Effector CD8-positive, alpha-beta T cell (primary cell): ENCODE data around the gene STIMATE.

Source experiments
- DNase-seq: peaks from one replicate; lab custom pipeline; 2025; lab: John Stamatoyannopoulos, UW

The STIMATE gene

DNA sequence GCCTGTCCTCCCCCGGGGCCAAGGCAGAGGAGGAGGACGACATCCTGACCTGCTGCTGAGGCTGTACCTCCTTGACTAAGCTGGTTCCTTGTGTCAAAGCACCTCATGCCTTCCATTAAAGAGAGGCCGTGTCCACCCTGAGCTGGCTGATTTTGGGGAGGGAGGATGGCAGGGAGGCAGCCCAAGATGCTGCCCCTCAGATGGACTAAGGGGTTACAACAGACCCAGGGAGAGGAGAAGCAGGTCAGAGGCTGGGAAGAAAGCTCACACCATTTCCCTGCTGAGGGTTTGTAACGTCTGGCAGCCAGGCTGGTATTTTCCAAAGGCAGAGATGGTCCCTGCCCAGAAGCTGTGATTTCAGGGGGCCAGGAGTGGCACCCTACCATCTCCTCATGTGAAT, 105.4 kb downstream of the STIMATE start:
- no peak for DNase-seq

DNA sequence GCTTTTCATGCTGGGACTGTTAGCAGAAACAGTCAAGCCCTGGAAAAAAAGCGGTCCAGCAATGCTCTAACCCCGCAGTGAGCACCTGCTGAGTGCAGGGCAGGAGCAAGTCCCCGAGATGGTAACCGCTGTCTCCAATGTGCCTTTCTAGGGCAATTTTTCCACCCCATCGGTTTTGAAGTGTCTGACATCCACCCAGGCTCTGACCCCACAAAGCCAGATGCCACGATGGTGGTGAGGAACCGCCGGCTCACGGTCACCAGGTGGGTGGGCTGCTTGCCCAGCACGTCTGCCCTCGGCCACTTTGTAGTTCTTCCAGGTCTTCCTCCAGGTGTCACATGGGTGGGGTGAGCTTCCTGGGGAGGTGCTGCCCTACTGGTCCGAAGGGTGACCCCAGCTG, 106.0 kb downstream of the STIMATE start:
- DNase-seq = no peak

DNA sequence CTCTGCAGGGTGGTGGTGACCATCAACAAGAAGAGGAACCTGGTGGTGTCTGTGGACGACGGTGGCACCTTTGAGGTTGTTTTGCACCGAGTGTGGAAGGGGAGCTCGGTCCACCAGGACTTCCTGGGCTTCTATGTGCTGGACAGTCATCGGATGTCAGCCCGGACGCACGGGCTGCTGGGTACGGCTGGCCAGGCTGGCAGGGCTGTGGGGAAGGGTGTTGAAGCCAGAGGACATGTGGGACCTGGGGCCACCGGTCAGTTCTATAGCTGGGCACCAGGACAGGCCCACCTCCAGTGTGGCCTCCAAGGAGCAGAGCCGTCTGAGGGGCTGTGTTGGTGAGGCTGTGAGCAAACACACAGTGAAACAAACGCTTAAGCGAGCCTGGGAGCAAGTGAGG, 106.6 kb downstream of the STIMATE start:
- no peak for DNase-seq

DNA sequence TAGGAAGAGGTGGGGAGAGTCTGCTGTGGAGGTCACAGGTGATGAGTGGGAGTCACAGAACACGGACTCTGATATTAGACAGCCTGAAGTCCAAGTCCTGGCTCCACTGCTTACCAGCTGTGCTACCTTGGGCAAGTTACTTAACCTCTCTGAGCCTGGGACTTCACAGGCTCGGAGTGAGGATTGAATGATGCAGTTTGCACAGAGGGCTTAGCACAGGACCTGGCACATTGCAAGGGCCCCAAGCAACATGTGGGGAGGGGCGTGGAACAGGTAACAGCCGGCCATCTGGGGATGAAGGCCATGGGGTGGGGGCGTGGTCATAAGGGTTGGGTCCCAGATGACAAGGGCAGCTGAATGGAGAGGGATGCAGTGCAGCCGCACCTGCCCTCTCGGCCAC, 107.0 kb downstream of the STIMATE start:
- no peak for DNase-seq

DNA sequence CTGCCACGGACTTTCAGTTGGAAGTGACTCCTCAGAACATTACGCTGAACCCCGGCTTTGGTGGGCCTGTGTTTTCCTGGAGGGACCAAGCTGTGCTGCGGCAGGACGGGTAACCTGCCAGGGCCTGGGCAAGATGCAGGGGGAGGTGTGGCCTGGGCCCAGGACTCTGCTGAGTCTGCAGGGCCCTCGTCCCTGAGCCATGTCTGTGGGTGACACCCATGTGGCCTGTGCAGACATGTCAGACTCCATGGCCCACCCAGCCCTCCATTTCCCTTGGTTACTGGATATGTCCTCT, 107.7 kb downstream of the STIMATE start:
- no peak for DNase-seq

DNA sequence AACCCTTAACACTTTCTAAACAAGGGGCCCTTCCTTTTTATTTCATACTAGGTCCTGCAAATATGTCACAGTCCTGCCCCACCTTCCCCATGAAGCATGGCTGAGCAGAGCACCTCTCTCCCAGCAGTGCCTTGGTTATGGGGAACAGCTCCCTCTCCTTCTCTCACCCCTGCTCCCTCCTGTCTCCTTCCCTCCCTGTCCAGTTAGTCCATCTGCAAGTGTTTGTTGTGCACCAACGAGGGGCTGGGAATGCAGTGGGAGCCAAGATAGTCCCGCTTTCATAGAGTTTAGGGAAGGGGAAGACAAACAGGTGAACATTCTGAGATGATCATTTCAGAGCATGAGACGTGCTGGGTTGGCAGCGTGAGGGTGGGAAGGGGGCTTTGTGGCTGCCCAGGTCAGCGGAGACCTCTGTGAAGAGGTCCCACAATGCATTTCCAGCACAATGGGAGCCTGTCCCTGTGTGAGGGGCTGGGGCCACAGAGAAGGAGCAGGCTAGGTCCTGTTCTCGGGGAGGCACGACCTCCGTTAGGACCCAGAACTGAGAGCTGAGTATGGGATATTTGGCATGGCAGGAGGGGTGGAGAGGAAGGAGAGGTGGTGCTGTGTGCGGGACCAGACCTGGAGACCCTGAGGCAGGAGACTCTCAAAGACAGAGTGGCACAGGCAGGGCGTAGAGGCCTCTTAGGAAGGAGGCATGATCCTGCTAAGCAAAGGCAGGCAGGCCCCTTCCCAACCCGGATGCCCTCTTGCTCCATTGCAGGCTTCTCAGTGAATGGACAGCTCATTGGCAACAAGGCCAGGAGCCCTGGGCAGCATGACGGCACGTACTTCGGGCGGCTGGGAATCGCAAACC, 108.2 kb downstream of the STIMATE start:
- no peak for DNase-seq

DNA sequence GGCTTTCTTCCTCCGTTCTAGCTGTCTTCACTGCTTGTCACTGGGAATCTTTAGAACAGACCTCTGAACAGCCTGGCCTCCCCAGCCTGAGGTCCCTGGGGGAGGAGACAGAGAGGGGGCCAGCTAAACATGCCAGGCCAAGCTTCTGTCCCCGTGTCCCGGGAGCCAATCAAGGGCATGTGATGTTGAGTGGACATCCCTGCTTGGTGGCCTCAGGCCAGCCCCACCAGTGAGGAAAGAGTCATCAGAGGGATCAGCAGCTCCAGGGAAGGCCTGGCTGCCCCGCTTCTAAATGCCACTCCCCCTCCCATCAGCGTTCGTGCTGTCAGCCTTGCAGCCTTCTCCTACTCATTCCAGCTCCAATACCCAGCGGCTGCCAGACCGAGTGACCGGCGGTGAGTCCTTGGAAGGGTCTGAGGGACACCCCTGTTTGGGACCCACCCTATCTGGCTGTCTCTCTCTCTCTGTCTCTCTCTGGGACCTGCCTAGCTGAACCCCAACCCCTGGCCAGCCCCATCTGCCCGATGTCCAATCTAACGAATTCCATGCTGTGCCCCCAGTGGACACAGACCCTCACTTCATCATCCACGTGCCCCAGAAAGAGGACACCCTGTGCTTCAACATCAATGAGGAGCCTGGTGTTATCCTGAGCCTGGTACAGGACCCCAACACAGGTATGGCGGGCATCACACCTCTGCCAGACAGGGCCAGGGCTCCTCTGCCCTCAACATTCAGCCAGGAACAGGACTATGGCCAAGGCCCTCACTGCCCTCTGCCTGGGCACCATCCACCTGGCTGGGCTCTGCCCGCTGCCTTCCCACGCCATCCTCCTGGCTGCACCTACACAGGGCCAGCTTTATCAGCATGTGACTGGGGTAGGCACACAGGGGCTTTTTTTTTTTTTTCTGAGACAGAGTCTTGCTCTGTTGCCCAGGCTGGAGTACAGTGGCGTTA, 109.4 kb downstream of the STIMATE start:
- DNase-seq = no peak

DNA sequence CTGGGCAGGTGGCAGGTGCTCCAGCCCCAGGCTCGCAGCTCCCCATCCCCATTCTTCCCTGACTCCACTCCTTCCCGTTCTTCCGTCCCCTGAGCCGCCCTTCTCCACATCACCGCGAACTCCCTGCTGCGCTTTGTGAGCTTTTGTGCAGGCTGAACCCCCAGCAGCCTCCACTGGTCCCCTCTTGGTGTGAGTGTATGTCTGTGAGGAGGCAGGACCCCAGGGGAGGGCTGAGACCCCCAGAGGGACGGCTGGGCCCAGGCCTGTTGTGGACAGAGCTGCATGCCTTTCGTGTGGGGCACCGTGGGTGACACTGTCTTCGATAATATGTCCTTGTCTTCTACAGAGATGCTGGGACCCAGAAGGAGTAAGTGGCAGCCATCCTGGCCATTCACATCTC, 110.1 kb downstream of the STIMATE start:
- no peak for DNase-seq
